PC-3 (cell line): Measurements from ENCODE around the gene SELENOI. TPM values are rescaled to one million over a fixed set of nuclear protein-coding genes. Genes with fewer than 3 reads are reported as not detected.

ENCODE experiments used
- ATAC-seq: fragments of 200-7000 bp; cut with Tn5 transposase; 2 replicates; pipeline ENCODE4 v1.9.1; 2020; ENCODE audit warnings: mild to moderate bottlenecking, moderate library complexity
- BruUV-seq: library from RNA; stranded (reverse); fragments of 400-500 nt; replicated peaks from 2 replicates; lab custom pipeline; 2021; lab: Mats Ljungman, UMichigan
- CTCF ChIA-PET: fragments of 300-600 bp; sonication (Branson Sonifier 250); formaldehyde crosslinking; loops from one replicate; lab custom pipeline; 2022; ENCODE audit warnings: antibody characterized with exemption; lab: Charles Lee
- POLR2A ChIA-PET: fragments of 300-600 bp; sonication (Branson Sonifier 250); formaldehyde crosslinking; loops from one replicate; lab custom pipeline; 2022; ENCODE audit warnings: antibody characterized with exemption; ENCODE audit not compliant: unreplicated experiment; lab: Charles Lee
- DNase-seq: peaks from one replicate; pipeline ENCODE4 v3.0.0-alpha.2; 2015
- H2AFZ ChIP-seq: fragments of 300-600 bp; sonication (generic); 2 replicates; pipeline ENCODE4 v1.6.0; 2016; ENCODE audit warnings: antibody characterized with exemption, low read length
- H3F3A ChIP-seq: fragments of 300-600 bp; sonication (generic); one replicate; pipeline ENCODE4 v1.6.0; 2017; ENCODE audit warnings: antibody characterized with exemption, low read length, control low read depth, mild to moderate bottlenecking; ENCODE audit not compliant: unreplicated experiment
- H3K27ac ChIP-seq: fragments of 300-600 bp; sonication (generic); 2 replicates; pipeline ENCODE4 v1.5.1; 2016; ENCODE audit warnings: mild to moderate bottlenecking, low read length
- H3K27me3 ChIP-seq: fragments of 300-600 bp; sonication (generic); 2 replicates; pipeline ENCODE4 v1.6.1; 2016; ENCODE audit warnings: low read length, mixed read lengths
- H3K36me3 ChIP-seq: fragments of 300-600 bp; sonication (generic); 2 replicates; pipeline ENCODE4 v1.6.1; 2016; ENCODE audit warnings: low read depth, mixed run types, low read length, mixed read lengths
- H3K4me1 ChIP-seq: fragments of 300-600 bp; sonication (generic); 2 replicates; pipeline ENCODE4 v1.5.1; 2016; ENCODE audit warnings: low read length; ENCODE audit not compliant: insufficient read depth
- H3K4me2 ChIP-seq: fragments of 300-600 bp; sonication (generic); 2 replicates; pipeline ENCODE4 v1.6.0; 2016; ENCODE audit warnings: low read length
- H3K4me3 ChIP-seq: fragments of 300-600 bp; sonication (generic); 2 replicates; pipeline ENCODE4 v1.5.1; 2016; ENCODE audit warnings: mild to moderate bottlenecking, low read length, mixed read lengths
- H3K79me2 ChIP-seq: fragments of 300-600 bp; sonication (generic); 2 replicates; pipeline ENCODE4 v1.6.1; 2017; ENCODE audit warnings: low read length, mixed read lengths
- H3K9ac ChIP-seq: fragments of 300-600 bp; sonication (generic); 2 replicates; pipeline ENCODE4 v1.6.0; 2016; ENCODE audit warnings: mild to moderate bottlenecking, low read length
- H3K9me2 ChIP-seq: fragments of 300-600 bp; sonication (generic); replicated peaks from 2 replicates; pipeline ENCODE4 v1.6.1; 2016; ENCODE audit warnings: mixed run types, low read length, mixed read lengths
- H3K9me3 ChIP-seq: fragments of 300-600 bp; sonication (generic); 2 replicates; pipeline ENCODE4 v1.6.1; 2016; ENCODE audit warnings: low read length, mixed read lengths
- H4K20me1 ChIP-seq: fragments of 300-600 bp; sonication (generic); 2 replicates; pipeline ENCODE4 v1.6.1; 2016; ENCODE audit warnings: low read length, mixed read lengths
- CTCF ChIP-seq: fragments of 300-600 bp; sonication (generic); conservative IDR thresholded peaks from 2 replicates; pipeline ENCODE4 v1.5.1; 2017; ENCODE audit warnings: antibody characterized with exemption, low read depth, mild to moderate bottlenecking, low read length
- EZH2 ChIP-seq: fragments of 300-600 bp; sonication (generic); IDR thresholded peaks from one replicate; pipeline ENCODE4 v1.6.1; 2017; ENCODE audit warnings: antibody characterized with exemption, mild to moderate bottlenecking, low read length; ENCODE audit not compliant: unreplicated experiment
- EZH2phosphoT487 ChIP-seq: fragments of 300-600 bp; sonication (generic); IDR thresholded peaks from 2 replicates; pipeline ENCODE4 v1.6.1; 2018; ENCODE audit warnings: mild to moderate bottlenecking, antibody characterized with exemption, low read length, borderline replicate concordance
- intact Hi-C: fragments of 100-400 bp; cut with micrococcal nuclease; formaldehyde crosslinking; loops from 2 replicates; pipeline ENCODE4 v1.9.0; 2023
- total RNA-seq: library from RNA; depleted of rRNA; stranded (reverse); fragments of >200 nt; gene quantifications from 2 replicates; pipeline ENCODE4 v1.2.3, GENCODE V29; 2014

The SELENOI gene
- total RNA-seq, 1 experiment from 2014 or later = 22.3 TPM

GRCh38 chr2:26324903-26325302 lies 21.0 kb upstream of the SELENOI start:
- Histone ChIP-seq H3K27me3 (no peaks in the 10 kb centered on the region), H3K36me3 (no peaks in the 10 kb centered on the region), H3K4me2 (no peak overlapping the region), H3F3A (no peaks in the 10 kb centered on the region), H3K4me1 (no peaks in the 10 kb centered on the region; the same call in 1 of the 2 replicates), H3K9me3 (no peaks in the 10 kb centered on the region), H3K9me2 (no peaks in the 10 kb centered on the region), H3K4me3 (no peak overlapping the region), H3K27ac (no peak overlapping the region), H2AFZ (no peak overlapping the region), H4K20me1 (no peaks in the 10 kb centered on the region), H3K9ac (no peak overlapping the region), H3K79me2 (no peaks in the 10 kb centered on the region)
- BruUV-seq = no TSS peak
- TF ChIP-seq CTCF = no peak
- no peak for TF ChIP-seq EZH2
- no peak for TF ChIP-seq EZH2phosphoT487
- ChIA-PET POLR2A (no interaction called here), CTCF (no interaction called here)
- intact Hi-C loops = no loop called here
- DNase-seq (no peak), ATAC-seq (no peak)

- intact Hi-C loops = no loop called here
- Histone ChIP-seq H3K9ac (no peak overlapping the region), H3F3A (no peaks in the 10 kb centered on the region), H3K36me3 (no peaks in the 10 kb centered on the region), H3K27me3 (no peaks in the 10 kb centered on the region), H3K79me2 (no peaks in the 10 kb centered on the region), H3K4me1 (no peaks in the 10 kb centered on the region; the same call in 1 of the 2 replicates), H3K9me3 (no peaks in the 10 kb centered on the region), H4K20me1 (no peaks in the 10 kb centered on the region), H3K4me3 (no peak overlapping the region), H2AFZ (no peak overlapping the region), H3K4me2 (no peak overlapping the region), H3K9me2 (no peaks in the 10 kb centered on the region), H3K27ac (no peak overlapping the region)
- POLR2A ChIA-PET = interaction anchor here (0.5 to 0.6 kb wide), 2 partner anchors 29 to 33 kb away, joined by 6 to 8 read pairs; no protein-coding TSS in a partner anchor
- ATAC-seq (peak; percentile 16; the same call in 1 of the 2 replicates), DNase-seq (peak; percentile 37)
- CTCF ChIA-PET = no interaction called here
- TF ChIP-seq EZH2phosphoT487 (no peak), CTCF (no peak), EZH2 (no peak)
- BruUV-seq = no TSS peak
Observed at GRCh38 chr2:26325851-26326250, 20.1 kb upstream of the SELENOI start.

GRCh38 chr2:26326514-26326913 lies 19.4 kb upstream of the SELENOI start:
- Histone ChIP-seq H3K36me3 (no peaks in the 10 kb centered on the region), H3K9me3 (no peaks in the 10 kb centered on the region)
- intact Hi-C loops = no loop called here

More at GRCh38 chr2:26326514-26326913, 19.4 kb upstream of the SELENOI start:
- H3F3A ChIP-seq = no peaks in the 10 kb centered on the region
- H3K4me2 ChIP-seq = no peak overlapping the region
- POLR2A ChIA-PET = no interaction called here
- DNase-seq (no peak), ATAC-seq (no peak)
- no peaks in the 10 kb centered on the region for H3K9me2 ChIP-seq
- H3K4me1 ChIP-seq = no peaks in the 10 kb centered on the region; the same call in 1 of the 2 replicates
- no peaks in the 10 kb centered on the region for H3K27me3 ChIP-seq
- CTCF ChIA-PET = no interaction called here
- no peak overlapping the region for H2AFZ ChIP-seq
- H3K9ac ChIP-seq = no peak overlapping the region
- H3K4me3 ChIP-seq = no peak overlapping the region
- no peaks in the 10 kb centered on the region for H3K79me2 ChIP-seq
- no TSS peak for BruUV-seq
- H4K20me1 ChIP-seq = no peaks in the 10 kb centered on the region
- TF ChIP-seq EZH2 (no peak), CTCF (no peak), EZH2phosphoT487 (no peak)
- H3K27ac ChIP-seq = no peak overlapping the region
